ENCODE results near the gene ITGB4. TPM values are rescaled to one million over a fixed set of nuclear protein-coding genes. Genes with fewer than 3 reads are reported as not detected.
"Not testable (repeated sequence)": the region's sequence is repeated elsewhere in the genome, so short reads cannot be mapped to it uniquely, and the experiment has no call there.

ITGB4 gene
- total RNA-seq, 1 experiment from 2014 or later: 0.17 TPM

GRCh38 chr17:75769536-75769935 is 48.3 kb downstream of the ITGB4 start:
- DNase-seq (ENCODE audit: low read depth): no peak

DNA sequence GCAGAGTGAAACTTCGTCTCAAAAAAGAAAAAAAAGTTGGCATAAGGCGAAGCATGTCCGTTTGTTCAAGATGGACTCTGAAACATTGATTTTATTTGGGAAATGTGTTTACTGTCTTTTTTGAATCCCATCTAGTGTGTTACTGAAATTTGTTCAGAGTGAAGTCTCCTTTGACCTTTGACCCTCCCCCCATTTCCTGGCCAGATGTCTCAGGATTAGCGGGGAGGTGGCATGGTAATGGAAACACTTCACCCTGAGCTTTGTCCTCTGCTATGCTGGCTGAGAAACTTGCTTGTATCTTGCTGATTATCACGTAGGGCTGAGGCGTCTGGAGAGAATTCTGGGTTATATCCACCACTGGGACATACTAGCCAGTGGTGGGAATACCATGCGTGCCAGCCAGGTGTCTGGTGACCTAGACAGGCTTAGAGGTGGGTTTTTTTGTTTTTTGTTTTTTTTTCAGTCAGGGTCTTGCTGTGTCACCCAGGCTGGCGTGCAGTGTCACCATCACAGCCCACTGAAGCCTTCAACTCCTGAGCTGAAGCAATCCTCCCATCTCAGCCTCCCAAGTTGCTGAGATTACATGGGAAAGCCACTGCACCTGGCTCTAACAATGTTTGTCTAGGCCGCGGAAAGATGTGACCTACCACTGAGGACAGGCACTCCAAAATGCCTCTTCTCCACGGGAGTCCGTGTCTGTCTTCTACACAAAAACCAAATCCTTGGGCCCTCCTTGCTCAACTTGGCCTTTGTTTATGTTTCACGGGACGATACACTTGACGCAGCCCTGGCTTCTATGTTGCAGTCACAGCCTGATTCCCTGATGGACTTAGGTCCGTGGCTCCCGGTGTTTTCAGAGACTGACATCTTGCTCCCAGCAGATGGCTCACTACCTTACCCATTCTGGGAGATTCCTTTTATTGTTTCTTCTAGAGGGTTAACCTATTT is 50.3 kb downstream of the ITGB4 start:
- DNase-seq (ENCODE audit: low read depth): no peak

DNA sequence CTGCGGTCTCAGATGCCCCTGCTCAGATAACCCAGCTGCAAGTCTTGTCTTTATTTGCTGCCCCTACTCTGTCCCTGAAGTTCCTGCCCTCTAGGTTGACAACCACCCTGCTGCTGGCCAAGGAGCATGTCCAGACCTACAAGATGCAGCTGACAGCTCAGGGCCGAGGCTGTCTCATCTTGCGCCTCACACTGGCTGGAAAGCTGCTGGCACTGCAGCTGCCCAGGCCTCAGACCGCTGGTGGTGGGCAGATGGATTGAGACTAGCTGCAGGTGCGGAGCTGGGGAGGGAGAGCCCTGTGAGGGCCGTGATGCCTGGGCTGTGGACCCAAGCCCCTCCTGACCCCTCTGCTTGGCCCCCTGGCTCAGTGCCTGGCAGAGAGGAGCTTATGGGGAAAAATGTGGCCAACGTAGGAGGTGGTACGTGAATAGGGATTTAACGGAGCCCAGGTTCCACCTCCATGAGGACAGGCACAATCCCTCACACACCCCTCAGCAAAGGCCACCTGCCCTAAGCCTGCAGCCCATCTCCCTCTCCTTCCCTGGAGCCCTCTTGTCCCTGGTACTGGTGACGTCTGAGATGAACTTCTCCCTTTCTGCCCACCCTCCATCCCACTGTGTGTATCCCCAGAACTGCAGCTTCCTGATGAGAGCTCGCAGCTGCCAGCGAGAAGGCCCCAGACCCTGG is 52.0 kb downstream of the ITGB4 start:
- DNase-seq (ENCODE audit: low read depth): peak; percentile 66

DNA sequence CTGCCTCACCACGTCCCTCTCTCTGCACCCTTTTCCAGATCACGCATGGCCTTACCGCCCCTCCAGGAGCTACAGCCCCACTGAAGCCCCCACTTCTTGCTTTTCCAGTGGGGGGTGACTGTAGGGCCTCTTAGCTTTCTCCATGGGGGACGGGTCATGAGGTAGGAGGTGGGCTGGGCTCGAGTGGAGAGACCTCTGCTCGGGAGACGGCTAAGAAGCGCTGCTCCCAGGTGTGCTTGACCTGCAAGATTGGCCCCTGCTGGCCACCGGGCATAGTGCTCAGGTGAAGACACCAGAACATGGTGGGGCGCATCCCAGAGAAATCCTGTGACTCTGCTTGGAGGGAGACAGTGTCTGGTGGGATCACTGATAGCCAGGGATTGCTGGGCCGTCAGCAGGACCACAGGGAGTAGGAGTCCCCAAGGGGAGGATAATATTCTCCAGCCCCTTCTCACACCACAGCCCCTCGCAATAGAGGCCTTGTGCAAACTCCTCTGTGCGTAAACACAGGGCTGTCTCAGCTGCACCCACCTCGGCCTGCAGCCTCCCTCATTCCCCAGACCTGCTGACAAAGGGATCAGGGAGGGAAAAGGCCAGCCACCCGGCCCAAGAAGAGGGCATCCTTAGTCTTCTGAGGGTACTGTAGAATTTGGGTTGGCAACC is 52.7 kb downstream of the ITGB4 start:
- no peak for DNase-seq (ENCODE audit: low read depth)

GRCh38 chr17:75774471-75774990 is 53.3 kb downstream of the ITGB4 start:
- DNase-seq (ENCODE audit: low read depth): no peak

DNA sequence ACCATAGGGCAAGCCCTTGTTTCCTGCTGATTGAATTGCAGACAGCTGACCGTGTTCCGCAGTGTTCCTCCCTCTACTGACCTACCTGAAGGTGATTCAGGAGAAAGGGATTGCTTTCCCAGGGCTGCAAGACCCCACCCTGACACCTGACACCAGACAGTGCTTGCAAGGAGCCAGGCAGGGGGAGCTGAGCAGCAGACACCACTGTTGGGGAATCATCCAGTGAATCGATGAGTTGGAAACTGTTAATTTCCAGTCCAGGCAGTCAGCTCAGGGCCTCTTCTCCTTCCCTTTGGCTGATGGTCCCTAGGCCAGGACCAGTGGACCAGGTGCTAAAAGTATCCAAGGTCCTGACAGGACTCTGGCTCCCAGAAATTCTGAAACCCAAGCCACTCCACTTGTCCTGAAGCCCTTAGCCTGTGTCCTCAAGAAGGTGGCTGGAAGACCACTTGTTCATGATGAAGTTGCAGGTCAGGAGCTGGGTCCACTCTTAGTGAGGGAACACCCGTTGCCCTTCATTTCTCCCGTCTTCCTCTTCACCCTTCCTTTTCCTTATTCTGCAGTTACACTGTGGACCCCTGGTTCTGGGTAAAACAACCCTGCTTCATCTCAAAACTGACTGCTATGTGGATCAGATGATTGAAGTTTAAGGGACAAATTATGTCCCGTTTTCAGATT is 53.9 kb downstream of the ITGB4 start:
- peak; percentile 62 for DNase-seq (ENCODE audit: low read depth)

DNA sequence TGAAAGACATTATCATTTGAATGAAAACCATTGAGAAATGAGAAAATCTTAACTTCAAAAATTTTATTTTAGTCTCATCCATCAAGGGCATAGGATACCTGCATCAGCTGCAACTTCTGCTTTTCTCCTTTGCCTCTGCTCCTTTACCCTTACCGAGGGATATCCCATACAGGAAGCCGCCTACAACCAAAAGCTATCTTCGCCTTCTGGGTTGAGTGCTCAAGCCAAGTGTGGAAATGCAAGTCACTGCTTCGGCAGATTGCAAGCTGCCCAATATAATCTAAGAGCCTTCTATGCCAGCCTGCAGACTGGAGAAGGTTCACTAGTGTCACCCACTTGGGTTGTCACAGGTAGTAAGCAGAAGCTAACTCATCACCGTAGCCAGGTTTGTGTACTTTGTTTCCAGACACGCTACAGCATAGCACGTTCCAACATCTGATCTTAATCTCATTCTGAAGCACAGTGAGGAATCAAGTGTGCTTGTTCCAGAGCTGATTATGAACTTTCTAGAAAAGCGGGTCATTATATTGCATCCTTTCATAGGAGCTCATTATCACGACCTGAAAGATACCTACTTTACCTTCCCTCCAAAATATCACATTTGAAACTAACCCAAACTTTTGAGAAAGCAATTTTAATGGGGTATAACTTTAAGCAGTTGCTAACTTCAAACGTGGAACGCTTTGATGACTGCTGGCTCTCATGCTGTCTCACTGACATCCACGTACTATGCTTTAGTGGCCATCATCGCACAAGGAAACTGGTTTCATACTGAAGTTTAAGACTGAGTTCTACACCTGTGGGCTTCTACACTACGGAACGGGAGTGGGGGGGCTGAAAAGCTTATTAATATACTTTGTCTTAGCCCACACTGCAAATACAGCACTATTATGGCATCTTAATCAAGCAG is 55.4 kb downstream of the ITGB4 start:
- no peak for DNase-seq (ENCODE audit: low read depth)

DNA sequence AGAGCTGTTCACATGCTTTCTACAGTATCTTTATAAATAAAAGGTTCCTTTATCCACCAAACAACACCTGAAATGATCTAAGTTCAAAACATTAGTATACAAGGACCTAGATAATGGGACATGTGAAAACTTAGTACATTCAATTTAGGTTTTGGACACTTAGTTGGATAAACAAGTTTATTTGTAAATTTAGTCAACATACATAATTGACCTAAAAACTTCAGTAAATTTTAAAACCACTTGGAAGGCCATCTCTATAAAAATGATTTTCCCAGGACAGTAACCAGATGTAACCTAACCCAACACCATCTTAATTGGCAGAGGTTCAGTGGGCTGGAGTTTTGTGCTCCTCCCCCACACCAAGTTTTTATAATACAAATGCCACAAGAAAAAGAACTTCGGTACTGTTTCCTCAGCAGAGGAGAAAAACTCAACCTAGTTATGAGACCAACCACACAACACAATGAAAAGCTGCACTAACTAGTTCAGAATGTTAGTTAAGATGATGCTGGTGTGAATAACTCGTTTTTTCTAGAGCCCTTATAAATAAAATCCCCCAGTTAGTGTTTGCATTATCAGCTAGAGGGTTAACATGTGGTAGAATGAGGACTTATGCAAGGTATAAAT is 56.1 kb downstream of the ITGB4 start:
- DNase-seq (ENCODE audit: low read depth): no peak

DNA sequence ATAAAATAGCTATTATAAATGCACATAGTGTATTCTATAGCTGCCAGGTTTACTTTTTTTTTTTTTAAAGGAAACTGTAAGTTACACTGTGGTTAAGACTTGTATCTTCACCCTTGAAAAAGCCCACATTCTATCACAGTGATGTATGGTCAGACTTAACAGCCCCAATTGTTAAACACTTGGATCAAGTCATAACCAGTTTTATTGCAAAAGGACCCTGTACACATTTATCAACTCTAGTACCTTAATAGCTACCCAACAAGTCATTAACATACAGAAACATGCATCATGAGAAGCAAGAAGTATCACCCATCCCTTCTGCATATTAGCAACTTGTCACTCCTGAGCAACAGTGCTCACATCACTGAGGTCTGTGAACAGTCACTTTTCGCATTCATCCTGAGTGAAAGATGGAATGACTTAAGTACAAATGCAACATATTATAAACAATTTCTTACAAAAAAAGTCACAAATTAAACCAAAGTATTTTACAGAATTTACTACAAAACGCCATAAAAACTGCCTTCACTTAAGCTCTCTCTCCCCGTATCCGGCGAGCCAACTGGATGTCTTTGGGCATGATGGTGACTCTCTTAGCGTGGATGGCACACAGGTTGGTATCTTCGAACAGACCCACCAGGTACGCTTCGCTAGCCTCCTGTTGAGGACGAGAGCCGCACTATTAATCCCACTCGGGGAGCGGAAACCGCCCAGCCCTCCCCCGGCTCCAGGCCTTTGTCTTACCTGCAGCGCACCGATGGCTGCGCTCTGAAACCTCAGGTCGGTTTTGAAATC is 57.0 kb downstream of the ITGB4 start:
- not testable (repeated sequence) for DNase-seq (ENCODE audit: low read depth)

DNA sequence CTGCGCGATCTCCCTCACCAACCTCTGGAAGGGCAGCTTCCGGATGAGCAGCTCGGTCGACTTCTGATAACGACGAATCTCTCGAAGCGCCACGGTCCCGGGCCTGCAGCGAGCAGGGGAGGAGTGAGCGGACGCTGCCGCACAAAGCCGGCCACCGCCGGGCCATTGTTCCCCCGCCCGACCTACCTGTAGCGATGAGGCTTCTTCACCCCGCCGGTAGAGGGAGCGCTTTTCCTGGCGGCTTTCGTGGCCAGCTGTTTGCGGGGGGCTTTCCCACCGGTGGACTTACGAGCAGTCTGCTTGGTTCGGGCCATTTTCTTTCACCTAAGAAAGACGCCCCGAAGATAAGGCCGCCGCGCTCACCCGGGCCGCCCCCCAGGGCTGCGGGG is 57.6 kb downstream of the ITGB4 start:
- DNase-seq (ENCODE audit: low read depth): no peak

GRCh38 chr17:75779250-75779986 is 58.2 kb downstream of the ITGB4 start:
- peak; percentile 100 for DNase-seq (ENCODE audit: low read depth)

- DNase-seq (ENCODE audit: low read depth): no peak
These were observed 59.0 kb downstream of the ITGB4 start for GRCh38 chr17:75779987-75780889.

DNA sequence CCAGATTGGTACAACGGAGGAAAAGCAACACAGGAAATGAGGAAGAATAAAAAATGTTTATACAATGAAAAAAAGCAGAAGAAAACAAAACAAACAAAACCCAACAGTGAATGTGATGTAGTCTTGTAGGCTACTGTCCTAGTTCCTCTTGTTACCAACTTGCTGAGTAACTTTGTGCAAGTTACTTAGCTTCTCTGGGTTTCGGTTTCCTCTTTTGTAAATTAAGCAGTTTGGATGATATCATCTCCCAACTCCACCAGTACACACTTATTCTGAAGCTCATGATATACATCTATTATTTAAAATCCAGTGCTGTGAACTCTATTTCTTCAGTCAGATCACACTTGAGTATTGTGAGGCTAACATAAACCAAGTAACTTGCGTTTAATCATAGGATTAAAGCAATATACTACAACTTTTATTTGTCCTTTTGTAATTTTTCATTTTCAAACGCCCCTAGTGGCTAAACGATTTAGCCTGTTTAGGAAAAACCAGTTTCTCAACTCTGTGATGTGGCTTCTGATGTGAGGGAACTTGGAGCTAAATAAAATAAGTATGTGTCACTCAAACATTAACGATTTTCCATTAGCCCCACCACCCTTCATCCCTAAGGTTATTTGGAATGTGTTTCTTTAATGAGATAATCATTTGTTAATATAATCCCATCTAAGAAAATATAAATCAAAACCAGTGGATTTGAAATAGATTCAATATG is 62.0 kb downstream of the ITGB4 start:
- peak; percentile 77 for DNase-seq (ENCODE audit: low read depth)

GRCh38 chr17:75783803-75784472 is 62.7 kb downstream of the ITGB4 start:
- no peak for DNase-seq (ENCODE audit: low read depth)

- peak; percentile 100 for DNase-seq (ENCODE audit: low read depth)
These were observed 63.3 kb downstream of the ITGB4 start, which contains the start of gene UNK for GRCh38 chr17:75784473-75785015. Gene UNK, plus strand, starts transcription at chr17:75784806. Its CDS starts 75 bp downstream, at chr17:75784881.

Data from LHCN-M2 (cell line).